IPS-18c (cell line): ENCODE measurements around the gene SHROOM3.

Source experiments
- H3K4me3 ChIP-seq: 2 replicates; pipeline ENCODE4 v1.7.0; 2013; ENCODE audit warnings: low read depth, mild to moderate bottlenecking, low read length, moderate library complexity; ENCODE audit not compliant: insufficient read depth
- H3K9me3 ChIP-seq: one replicate; pipeline ENCODE4 v1.6.1; 2013; ENCODE audit warnings: mild to moderate bottlenecking, low read length, moderate library complexity; ENCODE audit not compliant: control insufficient read depth, insufficient read depth

SHROOM3 gene

DNA sequence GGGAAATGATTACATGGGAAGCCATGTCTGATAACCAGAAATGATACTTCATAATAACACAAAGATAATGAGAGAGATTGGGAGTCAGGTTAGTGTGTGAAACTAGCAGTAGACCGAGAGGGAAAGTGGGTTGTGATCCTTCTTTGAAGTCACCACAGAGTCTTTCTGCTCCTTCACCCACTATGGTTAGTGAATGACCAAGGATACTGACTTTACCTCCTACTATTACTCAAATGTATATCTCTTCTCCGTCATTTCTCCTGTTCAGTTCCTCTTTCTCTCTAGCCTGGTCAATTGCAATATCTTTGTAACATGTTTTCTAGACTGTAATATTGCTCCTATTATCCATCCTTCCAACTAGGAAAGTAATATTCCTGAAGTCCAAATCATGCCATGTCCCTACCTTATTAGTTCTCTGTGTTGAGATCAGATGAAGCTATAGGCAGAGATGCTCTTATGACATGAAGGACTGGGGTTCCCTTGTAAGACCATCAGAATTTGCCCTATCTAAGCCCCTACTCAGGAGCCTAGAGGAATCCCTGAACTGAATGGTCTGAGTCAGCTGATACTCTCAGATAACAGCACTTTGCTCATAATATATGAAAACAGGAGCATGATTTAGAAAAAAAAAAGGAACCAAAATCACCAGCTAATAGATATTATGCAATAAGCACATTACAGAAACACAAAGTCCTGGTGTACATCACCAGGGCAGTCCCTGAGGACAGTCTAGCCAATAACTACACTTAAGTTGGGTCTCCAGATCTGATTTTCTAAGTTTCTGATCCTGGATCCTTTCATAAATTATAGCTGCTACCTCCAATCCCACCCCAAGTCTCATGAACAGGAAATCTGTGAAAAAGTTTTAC lies 81.2 kb downstream of the SHROOM3 start:
- no peaks in the 10 kb centered on the region for H3K9me3 ChIP-seq
- H3K4me3 ChIP-seq, result no peak overlapping the region

DNA sequence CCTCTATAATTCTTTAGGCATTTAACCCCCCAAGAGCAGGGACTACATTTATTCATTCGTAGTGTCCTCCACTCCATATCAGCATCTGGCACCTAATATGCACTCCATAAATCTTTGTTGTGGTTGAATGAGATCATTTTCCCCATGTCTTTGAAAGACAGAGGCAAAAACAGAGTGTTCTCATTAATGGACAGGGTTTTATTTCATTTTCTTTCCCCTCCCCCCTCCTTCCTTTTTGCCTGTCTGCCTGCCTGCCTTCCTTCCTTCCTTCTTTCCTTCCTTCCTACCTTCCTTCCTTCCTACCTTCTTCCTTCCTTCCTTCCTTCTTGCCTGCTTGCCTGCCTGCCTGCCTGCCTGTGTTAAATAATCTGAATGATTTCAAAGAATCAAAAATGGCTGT lies 83.2 kb downstream of the SHROOM3 start:
- Histone ChIP-seq H3K4me3 (no peak overlapping the region), H3K9me3 (no peaks in the 10 kb centered on the region)

DNA sequence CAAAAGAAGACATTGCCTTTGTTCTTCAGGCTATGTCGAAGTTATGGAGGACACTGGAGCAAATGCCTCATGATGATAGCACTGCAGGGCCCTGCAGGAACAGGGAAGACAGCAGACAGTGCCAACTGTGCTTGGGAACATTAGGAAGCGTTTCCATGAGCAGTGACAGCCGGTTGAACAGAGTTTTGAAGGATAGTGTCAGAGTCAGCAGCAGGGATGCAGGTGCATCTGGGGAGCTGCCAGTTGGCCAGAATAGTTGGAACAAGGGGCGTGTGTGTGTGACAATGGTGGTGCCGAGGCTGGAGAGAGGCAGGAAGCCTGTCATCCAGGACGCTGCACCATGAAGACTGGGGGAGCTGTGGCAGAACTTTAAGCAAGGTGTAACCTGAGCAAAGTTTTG lies 88.6 kb downstream of the SHROOM3 start:
- no peaks in the 10 kb centered on the region for H3K9me3 ChIP-seq
- H3K4me3 ChIP-seq, result no peak overlapping the region

DNA sequence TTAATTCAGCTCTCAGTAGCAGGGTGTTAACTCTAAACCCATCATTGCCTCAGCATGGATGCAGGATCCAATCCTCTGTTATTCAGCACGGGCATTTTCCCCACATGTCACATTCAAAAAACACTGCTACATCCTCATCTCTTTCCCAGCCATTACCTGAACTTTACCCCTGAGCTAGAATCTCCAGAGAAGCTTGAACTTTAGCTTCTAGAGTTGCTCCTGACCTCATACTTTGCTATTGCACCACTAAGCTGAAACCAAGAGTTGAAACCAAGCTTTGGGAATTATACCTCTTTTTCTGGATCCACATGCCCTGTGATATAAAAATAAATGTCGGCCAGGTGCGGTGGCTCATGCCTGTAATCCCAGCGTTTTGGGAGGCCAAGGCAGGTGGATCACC lies 90.7 kb downstream of the SHROOM3 start:
- H3K4me3 ChIP-seq, result no peak overlapping the region
- no peaks in the 10 kb centered on the region for H3K9me3 ChIP-seq

DNA sequence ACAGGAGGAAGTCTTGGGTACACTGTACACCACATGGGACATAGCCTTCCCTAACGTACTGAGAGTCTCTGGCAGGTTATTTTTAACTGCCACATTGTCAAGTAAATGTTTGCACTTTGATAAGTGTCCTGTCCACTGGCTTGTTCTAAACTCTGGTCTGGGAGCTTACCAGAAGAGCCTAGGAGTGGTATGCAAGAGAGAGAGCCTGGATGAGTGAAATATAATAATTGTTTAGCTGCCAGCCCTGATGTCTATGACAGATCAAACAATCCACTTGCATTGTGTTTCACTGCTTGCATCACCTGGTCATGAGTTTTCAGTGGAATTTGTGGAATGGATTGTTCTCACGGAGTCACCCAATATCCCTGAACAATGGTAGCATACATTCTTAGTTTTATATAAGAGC lies 91.6 kb downstream of the SHROOM3 start:
- Histone ChIP-seq H3K9me3 (no peaks in the 10 kb centered on the region), H3K4me3 (no peak overlapping the region)

DNA sequence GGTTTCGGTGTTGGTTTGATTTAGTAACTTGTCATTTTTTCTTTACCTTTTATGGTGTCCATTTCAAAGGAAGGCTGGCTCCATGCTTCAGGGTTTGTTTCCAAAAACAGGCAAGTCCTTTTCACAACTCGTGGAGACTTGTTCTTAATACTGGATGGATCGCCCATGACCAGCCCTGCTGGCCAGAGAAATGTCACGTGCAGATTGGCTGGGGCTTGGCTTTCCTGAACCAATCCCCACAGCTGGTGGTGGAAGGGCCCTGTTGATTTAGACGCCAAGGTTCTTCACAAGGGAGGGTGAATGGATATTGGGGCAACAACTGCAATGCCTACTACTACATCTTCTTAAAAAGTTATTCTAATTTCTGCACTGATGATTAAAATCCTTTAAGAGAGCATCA lies 92.6 kb downstream of the SHROOM3 start:
- no peak overlapping the region for H3K4me3 ChIP-seq
- H3K9me3 ChIP-seq, result no peaks in the 10 kb centered on the region

DNA sequence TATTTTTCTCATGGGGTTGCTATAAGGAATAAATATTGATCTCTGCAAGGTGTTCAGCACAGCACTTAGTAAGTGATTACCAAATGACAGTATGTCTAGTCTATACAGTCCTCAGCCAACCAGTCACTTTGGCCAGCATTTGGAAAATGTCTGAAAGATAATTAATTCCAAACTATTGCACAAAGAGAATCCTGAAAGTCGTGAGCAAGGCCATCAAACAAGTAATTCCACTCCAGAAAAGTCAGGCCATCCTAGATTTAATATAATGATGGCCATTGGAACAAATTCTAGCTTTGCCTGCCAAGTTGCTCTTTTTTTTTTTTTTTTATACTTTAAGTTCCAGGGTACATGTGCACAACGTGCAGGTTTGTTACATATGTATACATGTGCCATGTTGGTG lies 96.6 kb downstream of the SHROOM3 start:
- H3K9me3 ChIP-seq, result no peaks in the 10 kb centered on the region
- no peak overlapping the region for H3K4me3 ChIP-seq

DNA sequence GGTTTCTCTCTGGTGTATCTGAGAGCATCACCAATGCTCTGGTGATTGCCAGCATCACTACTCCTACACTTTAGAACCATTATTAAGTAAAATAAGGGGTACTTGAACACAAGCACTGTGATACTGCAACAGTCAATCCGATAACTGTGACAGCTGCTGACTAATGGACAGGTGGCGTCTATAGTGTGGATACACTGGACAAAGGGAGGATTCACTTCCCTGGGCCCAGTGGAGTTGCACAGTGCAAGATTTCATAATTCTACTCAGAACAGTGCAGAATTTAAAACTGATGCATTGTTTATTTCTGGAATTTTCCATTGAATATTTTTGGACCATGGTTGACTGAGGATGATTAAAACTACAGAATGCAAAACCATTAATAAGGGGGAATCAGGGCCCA lies 97.8 kb downstream of the SHROOM3 start:
- Histone ChIP-seq H3K9me3 (no peaks in the 10 kb centered on the region), H3K4me3 (no peak overlapping the region)

DNA sequence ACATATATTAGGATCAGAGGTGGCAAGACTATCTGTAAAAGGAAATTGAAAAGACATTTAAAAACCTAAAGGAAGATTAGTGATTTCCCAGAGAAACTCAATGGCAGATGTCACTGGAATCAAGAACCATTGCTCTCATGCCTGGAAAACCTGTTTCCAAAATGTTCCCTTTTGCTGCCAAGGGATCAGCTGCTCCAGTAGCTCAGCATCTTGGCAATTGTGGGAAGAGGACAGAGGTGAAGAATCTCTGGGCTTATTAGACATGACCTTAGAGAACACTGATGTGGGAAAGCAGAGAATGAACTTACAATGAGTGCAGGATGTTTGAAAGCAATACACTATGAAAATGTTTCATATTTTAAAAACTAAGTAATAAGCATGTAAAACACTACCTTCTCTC lies 98.3 kb downstream of the SHROOM3 start:
- H3K4me3 ChIP-seq, result no peak overlapping the region
- H3K9me3 ChIP-seq, result no peaks in the 10 kb centered on the region

DNA sequence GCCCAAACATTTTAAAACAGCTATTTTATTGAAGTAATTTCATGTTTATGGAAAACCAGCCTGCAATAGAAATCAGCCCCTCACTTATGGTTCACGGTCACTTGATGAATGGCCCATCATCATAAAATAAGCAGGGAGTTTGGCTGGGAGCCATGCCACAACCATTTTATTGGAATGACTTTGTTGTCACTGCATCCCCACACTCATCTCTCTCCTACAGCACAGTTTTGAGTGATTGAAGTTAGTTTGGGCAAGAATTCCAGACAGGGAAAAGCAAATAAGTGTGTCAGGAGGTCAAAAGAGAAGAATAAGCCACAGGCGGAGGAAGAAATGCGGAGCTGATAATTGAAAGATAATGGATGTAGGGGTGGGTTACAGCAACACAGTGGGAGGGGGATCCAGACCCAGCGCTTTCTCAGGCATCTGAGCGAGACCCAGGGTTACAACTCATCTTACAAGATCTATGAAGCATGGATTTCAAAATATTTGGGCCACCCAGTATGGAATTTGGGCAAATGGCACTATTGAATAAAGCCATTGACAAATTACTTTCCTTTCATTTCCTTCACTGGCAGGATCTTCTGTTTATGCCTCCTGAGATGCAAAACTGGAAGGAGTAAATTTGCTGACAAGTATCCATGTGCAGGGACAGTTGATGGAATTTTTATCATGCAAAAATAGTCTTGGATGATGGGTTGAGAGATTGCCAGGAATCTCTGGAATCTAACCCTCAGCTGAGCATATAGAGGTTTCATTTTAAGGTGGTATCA lies 100.8 kb downstream of the SHROOM3 start:
- H3K9me3 ChIP-seq, result no peaks in the 10 kb centered on the region
- no peak overlapping the region for H3K4me3 ChIP-seq

DNA sequence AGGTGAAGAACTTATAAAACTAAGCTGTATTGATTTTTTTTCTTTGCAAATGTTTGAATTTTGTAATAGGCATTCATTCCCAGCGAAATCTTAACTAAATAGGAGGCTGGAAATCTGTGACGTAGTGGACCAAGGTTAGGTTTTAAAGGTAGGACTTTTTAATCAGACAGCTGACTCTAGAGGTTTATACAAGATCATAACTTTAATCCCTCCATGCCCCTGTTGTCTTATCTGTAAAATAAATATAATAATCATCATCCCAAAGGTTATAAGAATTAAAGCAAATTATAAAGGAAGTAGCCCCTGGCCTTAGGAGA lies 101.3 kb downstream of the SHROOM3 start:
- Histone ChIP-seq H3K9me3 (no peaks in the 10 kb centered on the region), H3K4me3 (no peak overlapping the region)

DNA sequence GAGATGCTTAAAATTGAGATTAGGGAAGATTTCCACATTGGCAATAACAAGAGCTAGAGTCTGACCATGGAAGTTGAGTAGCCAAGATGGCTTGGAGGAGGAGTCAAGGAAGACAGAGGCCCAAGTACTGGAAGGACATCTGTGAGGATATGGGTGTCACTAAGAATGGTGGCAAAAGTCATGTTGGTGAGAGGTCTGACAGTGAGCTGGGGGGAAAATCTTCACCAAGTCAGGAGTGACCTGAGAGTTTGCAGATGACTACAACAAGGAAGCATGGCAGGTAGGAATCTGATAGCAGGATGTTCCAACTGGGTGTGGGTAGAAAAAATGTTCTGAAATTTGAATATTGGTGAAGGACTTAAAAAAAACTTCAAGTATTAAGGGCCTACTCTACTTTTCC lies 103.3 kb downstream of the SHROOM3 start:
- Histone ChIP-seq H3K4me3 (no peak overlapping the region), H3K9me3 (no peaks in the 10 kb centered on the region)

DNA sequence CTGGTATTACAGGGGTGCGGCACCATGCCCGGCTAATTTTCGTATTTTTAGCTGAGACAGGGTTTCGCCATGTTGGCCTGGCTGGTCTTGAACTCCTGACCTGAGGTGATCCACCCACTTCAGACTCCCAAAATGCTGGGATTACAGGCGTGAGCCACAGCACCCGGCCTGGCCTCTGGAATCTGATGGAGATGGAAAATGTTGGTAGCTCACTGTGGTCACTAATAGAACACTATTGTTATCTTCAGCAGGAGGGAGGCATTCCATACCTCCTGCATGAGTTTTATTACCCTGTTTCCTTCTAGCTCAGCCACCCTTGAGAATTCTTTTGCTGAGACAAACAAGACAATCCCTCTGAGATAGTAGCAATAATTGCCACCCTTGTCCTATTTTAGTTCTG lies 105.0 kb downstream of the SHROOM3 start:
- Histone ChIP-seq H3K4me3 (no peak overlapping the region), H3K9me3 (no peaks in the 10 kb centered on the region)

DNA sequence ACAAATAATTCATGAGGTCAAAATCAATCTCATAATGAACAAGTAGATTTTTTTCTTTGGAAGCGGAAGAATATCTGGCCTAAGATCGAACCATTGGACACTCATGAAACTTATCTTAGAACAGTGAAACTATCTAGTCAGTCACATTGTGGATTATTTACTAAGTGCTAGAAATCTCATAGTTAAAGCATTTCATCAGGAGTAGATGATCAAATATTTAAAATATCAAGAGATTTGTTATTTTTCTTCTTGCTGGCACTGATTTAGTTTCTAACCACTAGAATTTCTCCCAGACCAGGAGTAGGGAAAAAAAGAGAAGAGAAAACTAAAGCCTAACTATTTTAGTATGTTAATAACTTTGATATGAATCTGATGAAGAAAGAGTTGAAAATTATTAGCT lies 105.5 kb downstream of the SHROOM3 start:
- Histone ChIP-seq H3K9me3 (no peaks in the 10 kb centered on the region), H3K4me3 (no peak overlapping the region)

DNA sequence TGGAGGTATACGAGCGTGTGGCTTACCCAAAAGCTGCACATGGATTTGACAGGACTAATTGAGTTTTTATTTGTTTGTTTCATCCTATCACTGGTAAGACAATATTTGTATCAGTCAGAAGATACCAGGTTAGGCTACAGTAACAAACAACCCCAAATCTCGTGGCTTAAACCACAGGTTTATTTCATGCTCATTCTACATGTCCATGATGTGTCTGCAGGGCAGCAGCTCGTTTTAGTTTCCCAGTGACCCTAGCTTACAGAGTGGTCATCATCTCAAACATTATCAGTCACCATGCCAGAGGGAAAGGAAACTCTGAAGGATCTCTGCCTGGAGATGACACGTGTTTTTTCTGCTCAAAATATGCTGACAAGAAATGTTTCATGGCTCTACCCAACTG lies 108.3 kb downstream of the SHROOM3 start:
- Histone ChIP-seq H3K9me3 (no peaks in the 10 kb centered on the region), H3K4me3 (no peak overlapping the region)

DNA sequence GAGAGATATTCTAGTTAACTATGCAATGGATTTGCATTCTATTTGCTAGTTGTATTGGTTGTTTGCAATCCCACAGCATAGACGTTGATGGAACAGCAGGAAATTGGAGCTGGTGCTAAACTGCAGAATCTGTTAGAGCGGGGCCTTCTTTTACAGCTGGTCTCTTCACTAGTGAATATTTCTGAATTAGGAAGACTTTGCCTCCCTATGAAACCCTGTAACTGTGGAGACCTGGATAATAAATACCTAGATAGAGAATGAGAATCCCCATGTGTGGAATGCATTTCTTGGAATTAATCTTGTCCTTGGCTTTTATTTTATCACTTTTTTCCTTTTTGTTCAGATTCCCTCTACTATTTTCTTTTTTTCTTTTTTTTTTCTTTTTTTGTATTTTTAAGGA lies 109.7 kb downstream of the SHROOM3 start:
- Histone ChIP-seq H3K4me3 (no peak overlapping the region), H3K9me3 (no peaks in the 10 kb centered on the region)

DNA sequence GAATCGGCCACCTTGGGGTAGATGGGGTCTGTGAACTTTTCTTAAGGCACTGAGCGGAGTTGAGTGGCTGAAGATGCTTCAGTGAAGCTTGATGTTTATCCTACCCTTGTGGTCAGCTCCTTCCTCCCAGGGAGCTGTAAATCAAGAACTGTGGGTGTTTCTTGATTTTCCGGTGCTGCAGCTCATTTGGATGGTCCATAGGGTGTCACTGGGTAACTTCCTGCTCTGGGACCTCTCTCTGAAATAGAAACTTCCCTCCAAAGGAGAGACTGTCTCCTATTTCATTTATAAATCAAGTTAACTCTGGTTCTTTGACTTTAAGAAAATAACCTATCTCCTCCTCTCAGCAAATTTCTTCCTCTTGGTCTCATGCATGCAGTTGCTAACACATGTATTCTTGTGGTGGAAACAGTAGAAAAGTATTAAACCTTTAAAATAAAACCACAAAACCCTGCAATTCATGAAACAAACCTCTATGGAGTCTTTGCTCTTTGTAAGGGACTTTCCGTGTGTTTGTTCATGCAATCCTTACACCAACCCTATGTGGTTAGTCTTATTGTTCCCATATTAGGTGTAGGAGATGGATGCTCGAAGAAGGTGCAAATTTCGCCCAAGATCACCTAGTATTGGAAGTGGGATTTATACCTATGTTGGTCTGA lies 110.3 kb downstream of the SHROOM3 start:
- Histone ChIP-seq H3K4me3 (no peak overlapping the region), H3K9me3 (no peaks in the 10 kb centered on the region)

DNA sequence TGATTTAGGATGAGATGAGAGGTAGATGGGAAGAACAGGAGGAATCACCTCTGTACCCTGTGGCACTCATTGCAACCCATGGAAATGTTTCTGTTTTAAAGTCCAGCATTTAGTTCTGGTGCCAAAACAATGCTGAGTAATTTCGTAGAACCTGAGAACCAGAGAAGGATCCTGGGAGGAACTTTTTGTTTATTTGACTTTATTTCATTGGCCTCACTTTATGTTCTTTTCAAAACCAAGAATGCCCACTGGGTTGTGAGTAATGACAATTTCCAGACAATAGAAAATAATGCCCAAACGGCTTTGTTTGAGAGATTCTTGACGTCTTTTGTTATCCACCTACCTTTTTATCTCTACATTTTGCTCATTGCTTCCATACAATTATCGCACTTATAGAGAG lies 111.3 kb downstream of the SHROOM3 start:
- Histone ChIP-seq H3K9me3 (no peaks in the 10 kb centered on the region), H3K4me3 (no peak overlapping the region)
